HepG2 (cell line): ENCODE measurements around the gene PPP4C. TPM values are rescaled to one million over a fixed set of nuclear protein-coding genes. Genes with fewer than 3 reads are reported as not detected.
A peak's percentile ranks its signal among the peaks of the same experiment; 100 is the strongest.

Source experiments
- HDAC2 ChIP-seq: sonication (generic); formaldehyde crosslinking; IDR thresholded peaks from 2 replicates; pipeline ENCODE4 v1.4.0; 2020; ENCODE audit warnings: missing genetic modification reagents
- KLF11 ChIP-seq: IDR thresholded peaks from 2 replicates; pipeline ENCODE4 v1.6.1; 2016; ENCODE audit warnings: missing compliant biosample characterization
- KLF9 ChIP-seq: IDR thresholded peaks from 2 replicates; pipeline ENCODE4 v1.6.1; 2016; ENCODE audit warnings: low read depth
- MIXL1 ChIP-seq: IDR thresholded peaks from 2 replicates; pipeline ENCODE4 v1.6.1; 2016
- MLXIP ChIP-seq: sonication (generic); formaldehyde crosslinking; IDR thresholded peaks from 2 replicates; pipeline ENCODE4 v1.9.0; 2021; ENCODE audit warnings: missing genetic modification reagents, borderline replicate concordance
- NKX3-1 ChIP-seq: sonication (generic); formaldehyde crosslinking; IDR thresholded peaks from 2 replicates; pipeline ENCODE4 v1.5.0; 2020; ENCODE audit warnings: missing genetic modification reagents
- SOX13 ChIP-seq, 3 experiments: fragments of 450-650 bp in 1 of 3; sonication (generic) in 1 of 3; formaldehyde crosslinking in 1 of 3; IDR thresholded peaks in 2 of 3; conservative IDR thresholded peaks in 1 of 3; 2 replicates each; pipeline versions ENCODE4 v1.5.0 to v1.6.1; 2016 to 2020; ENCODE audit warnings: antibody characterized with exemption in 1 of 3, mild to moderate bottlenecking in 1 of 3, missing compliant biosample characterization in 1 of 3, missing genetic modification reagents in 1 of 3, moderate library complexity in 1 of 3
- SUZ12 ChIP-seq: fragments of 150-350 bp; IDR thresholded peaks from 2 replicates; pipeline ENCODE4 v1.6.1; 2014; ENCODE audit warnings: low read depth, low read length
- TIGD3 ChIP-seq: sonication (generic); formaldehyde crosslinking; IDR thresholded peaks from 2 replicates; pipeline ENCODE4 v1.5.1; 2020; ENCODE audit warnings: mild to moderate bottlenecking, missing genetic modification reagents, borderline replicate concordance
- USF2 ChIP-seq, 2 experiments: sonication (generic) in 1 of 2; formaldehyde crosslinking in 1 of 2; IDR thresholded peaks; 2 replicates each; pipeline versions ENCODE4 v1.5.1 to v1.6.1; 2011 to 2020; ENCODE audit warnings: borderline replicate concordance in 1 of 2, low read depth in 1 of 2, low read length in 1 of 2, mild to moderate bottlenecking in 1 of 2, missing genetic modification reagents in 1 of 2, moderate library complexity in 1 of 2
- ZNF224 ChIP-seq: sonication (generic); formaldehyde crosslinking; IDR thresholded peaks from 2 replicates; pipeline ENCODE4 v1.5.0; 2020; ENCODE audit warnings: mild to moderate bottlenecking, missing genetic modification reagents
- ZNF333 ChIP-seq: sonication (generic); formaldehyde crosslinking; IDR thresholded peaks from 2 replicates; pipeline ENCODE4 v1.4.0; 2020; ENCODE audit warnings: mild to moderate bottlenecking, missing genetic modification reagents, borderline replicate concordance
- ZNF33A ChIP-seq: sonication (generic); formaldehyde crosslinking; IDR thresholded peaks from 2 replicates; pipeline ENCODE4 v1.5.1; 2020; ENCODE audit warnings: missing genetic modification reagents, mild to moderate bottlenecking, moderate library complexity, borderline replicate concordance
- ZNF609 ChIP-seq: sonication (generic); formaldehyde crosslinking; IDR thresholded peaks from 2 replicates; pipeline ENCODE4 v1.4.0; 2020; ENCODE audit warnings: mild to moderate bottlenecking, missing genetic modification reagents, borderline replicate concordance
- ZNF761 ChIP-seq: sonication (generic); formaldehyde crosslinking; conservative IDR thresholded peaks from 2 replicates; pipeline ENCODE4 v1.4.0; 2020; ENCODE audit warnings: mild to moderate bottlenecking, missing genetic modification reagents
- polyA plus RNA-seq, 8 experiments: library from polyadenylated mRNA; depleted of rRNA in 3 of 8; stranded (reverse) in 7 of 8; unstranded in 1 of 8; fragments of >200 nt; fragmentation: Illumina TruSeq in 4 of 8; extraction: Trizol in 4 of 8; gene quantifications; 2 replicates each; pipeline versions ENCODE4 v1.2.1 to v1.2.3, GENCODE V29; 2011 to 2016; ENCODE audit warnings: low read depth in 4 of 8, missing spikeins in 1 of 8, mixed read lengths in 1 of 8; ENCODE audit not compliant: insufficient read depth in 1 of 8
- total RNA-seq, 5 experiments: library from RNA; depleted of rRNA; stranded (reverse); fragments of >200 nt; fragmentation: Illumina TruSeq; extraction: Trizol; gene quantifications; 2 replicates each; pipeline ENCODE4 v1.2.3, GENCODE V29; 2016; ENCODE audit warnings: low read depth in 1 of 5

The PPP4C gene
- total and polyA plus RNA-seq, 2 of the 13 experiments (the other 11 are each of a cell fraction or from before 2014, with no cell fraction given) = 176 to 220 TPM

GRCh38 chr16:30032083-30032819, 43.5 kb upstream of the PPP4C start (continued):
- TF ChIP-seq TIGD3 (CRISPR knock-in tag) (no peak), HDAC2 (CRISPR knock-in tag) (peak; percentile 63; the same call in 1 of the 2 replicates), ZNF333 (no peak), MLXIP (CRISPR knock-in tag) (no peak), USF2 (IDR thresholded peaks at IDR 0.05; ENCODE audit: low read depth, low read length) (no peak), USF2 (CRISPR knock-in tag; IDR thresholded peaks at IDR 0.05; ENCODE audit: borderline replicate concordance) (no peak), ZNF33A (no peak), MIXL1 (0 out of 2 replicates have a peak, but pooled peaks have one; percentile 40), ZNF609 (CRISPR knock-in tag) (no peak), SUZ12 (no peak), ZNF761 (CRISPR knock-in tag) (no peak), ZNF224 (CRISPR knock-in tag) (no peak), NKX3-1 (no peak), KLF11 (CRISPR knock-in tag) (no peak), KLF9 (no peak), SOX13 (IDR thresholded peaks at IDR 0.05) (no peak), SOX13 (CRISPR knock-in tag; conservative IDR thresholded peaks at IDR 0.05 in 1 of 2, IDR thresholded peaks at IDR 0.05 in 1 of 2) (0 out of 4 replicates have a peak, but pooled peaks of 1 of the 2 experiments have one; percentile 10)
